ENCODE measurements around the gene DYNC2H1.
A peak's percentile ranks its signal among the peaks of the same experiment; 100 is the strongest.

Gene DYNC2H1

GRCh38 chr11:103085758-103086365 lies 23.4 kb upstream of the DYNC2H1 start (continued):
- no peak for TF ChIP-seq PRDM2 (tag by site-specific recombination; IDR thresholded peaks at IDR 0.05; ENCODE audit: borderline replicate concordance)
- TF ChIP-seq ZNF623 (tag by site-specific recombination; IDR thresholded peaks at IDR 0.05): no peak
- no peak for TF ChIP-seq ZNF530 (tag by site-specific recombination; IDR thresholded peaks at IDR 0.05; ENCODE audit: low read depth)
- TF ChIP-seq ZNF114 (tag by site-specific recombination; IDR thresholded peaks at IDR 0.05): no peak

GRCh38 chr11:103086461-103086860 lies 22.8 kb upstream of the DYNC2H1 start:
- Histone ChIP-seq H3K36me3 (ENCODE audit: control insufficient read depth in 2 of 2, insufficient read depth in 1 of 2, low read length in 2 of 2) (peaks cover 8 to 54% of the 10 kb centered on the region in 2 experiments; a peak in 2 of 3 replicates), H3K4me3 (ENCODE audit: low read depth, low read length) (no peak overlapping the region)
- CTCF ChIA-PET: interaction anchor here (0.6 kb wide), 1 partner anchor 571 kb away, joined by 3 read pairs; no protein-coding TSS in a partner anchor

GRCh38 chr11:103091064-103091800 lies 18.0 kb upstream of the DYNC2H1 start:
- H3K4me3 ChIP-seq (ENCODE audit: low read depth, low read length): peak overlapping the region; percentile 90
- TF ChIP-seq IKZF3 (tag by site-specific recombination; IDR thresholded peaks at IDR 0.05) (peak; percentile 34; the same call in 1 of the 2 replicates), ZFHX2 (tag by site-specific recombination; conservative IDR thresholded peaks at IDR 0.05) (0 out of 2 replicates have a peak, but pooled peaks have one; percentile 15), ZSCAN4 (tag by site-specific recombination; IDR thresholded peaks at IDR 0.05) (peak; percentile 24; the same call in 1 of the 2 replicates), PRDM10 (tag by site-specific recombination; IDR thresholded peaks at IDR 0.05) (peak; percentile 49), ZNF701 (tag by site-specific recombination; IDR thresholded peaks at IDR 0.05) (no peak), ZBTB26 (tag by site-specific recombination; optimal IDR thresholded peaks at IDR 0.05) (peak; percentile 39), EGR2 (tag by site-specific recombination; IDR thresholded peaks at IDR 0.05; ENCODE audit: low read depth) (0 out of 2 replicates have a peak, but pooled peaks have one; percentile 6), ZNF621 (tag by site-specific recombination; IDR thresholded peaks at IDR 0.05) (no peak), ZNF394 (tag by site-specific recombination; IDR thresholded peaks at IDR 0.05; ENCODE audit: borderline replicate concordance) (no peak)
- CTCF ChIA-PET: interaction anchor here (0.5 to 1.5 kb wide), 7 partner anchors 12 to 518 kb away, joined by 3 to 11 read pairs (median 4); partner anchors contain the start of gene DYNC2H1

More at GRCh38 chr11:103086461-103086860, 22.8 kb upstream of the DYNC2H1 start:
- no peak for TF ChIP-seq MEIS1 (CRISPR knock-in tag; IDR thresholded peaks at IDR 0.05; ENCODE audit: borderline replicate concordance)
- 0 out of 2 replicates have a peak, but pooled peaks have one; percentile 56 for TF ChIP-seq ZNF10 (tag by site-specific recombination; IDR thresholded peaks at IDR 0.05)
- H3K9me3 ChIP-seq (ENCODE audit: control insufficient read depth, insufficient read depth, low read depth, low read length): no peaks in the 10 kb centered on the region
- POLR2A ChIA-PET: no interaction called here
- no peak overlapping the region for H3K27ac ChIP-seq (ENCODE audit: extremely low read depth, low read depth, low read length)
- H3K4me1 ChIP-seq (ENCODE audit: control insufficient read depth, insufficient read depth, low read length): no peaks in the 10 kb centered on the region; the same call in 1 of the 2 replicates

More at GRCh38 chr11:103091064-103091800, 18.0 kb upstream of the DYNC2H1 start:
- H3K9me3 ChIP-seq (ENCODE audit: control insufficient read depth, insufficient read depth, low read depth, low read length): no peaks in the 10 kb centered on the region
- no peaks in the 10 kb centered on the region; the same call in 1 of the 2 replicates for H3K4me1 ChIP-seq (ENCODE audit: control insufficient read depth, insufficient read depth, low read length)
- H3K27ac ChIP-seq (ENCODE audit: extremely low read depth, low read depth, low read length): peak overlapping the region; percentile 78
- peaks cover 0 to 19% of the 10 kb centered on the region in 2 experiments; a peak in 2 of 3 replicates for H3K36me3 ChIP-seq (ENCODE audit: control insufficient read depth in 2 of 2, insufficient read depth in 1 of 2, low read length in 2 of 2)
- POLR2A ChIA-PET: interaction anchor here (0.7 to 2.9 kb wide), 9 partner anchors 8 to 33 kb away, joined by 3 to 47 read pairs (median 5); partner anchors contain the start of gene DYNC2H1
